NCI-H748 (cell line): ENCODE data around the gene ZCCHC12.

Experiments
- DNase-seq: peaks from one replicate; lab custom pipeline; 2025; ENCODE audit not compliant: unreplicated experiment; lab: John Stamatoyannopoulos, UW

ZCCHC12 gene

GRCh38 chrX:118865231-118865630 is 41.6 kb downstream of the ZCCHC12 start:
- no peak for DNase-seq

- DNase-seq = no peak
Observed at GRCh38 chrX:118867251-118867650, 43.6 kb downstream of the ZCCHC12 start.

DNA sequence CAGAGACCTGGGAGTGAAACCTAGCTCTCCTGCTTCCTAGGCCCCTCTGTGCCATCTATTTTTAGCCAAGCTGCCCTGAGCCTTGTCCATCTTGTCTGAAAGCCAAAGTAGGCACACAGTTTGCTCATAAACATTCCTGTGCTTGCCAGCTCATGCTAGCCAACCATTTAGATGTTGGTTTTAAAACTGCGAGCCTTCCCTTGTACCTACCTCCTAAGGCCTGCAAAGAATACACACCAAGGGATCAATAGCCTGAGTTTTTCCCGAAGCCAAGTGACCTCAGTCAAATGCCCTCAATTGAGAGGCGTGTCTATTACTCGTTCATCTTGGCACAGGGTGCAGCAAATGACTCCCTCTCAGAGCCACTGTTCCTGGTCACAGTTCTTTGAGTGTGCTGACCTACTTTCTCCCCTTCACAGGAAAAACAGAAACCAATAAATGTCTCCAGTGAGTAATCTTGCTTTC is 48.5 kb downstream of the ZCCHC12 start:
- no peak for DNase-seq
